Measurements from ENCODE around the gene CBLC.

The CBLC gene

GRCh38 chr19:44746946-44747738 is 30.5 kb upstream of the CBLC start:
- H3K4me3 ChIP-seq (ENCODE audit: low read depth, low read length): peak overlapping the region; percentile 35
- H3K27ac ChIP-seq (ENCODE audit: extremely low read depth, low read depth, low read length): no peak overlapping the region
- peaks cover 4% of the 10 kb centered on the region for H3K4me1 ChIP-seq (ENCODE audit: control insufficient read depth, insufficient read depth, low read length)
- ChIA-PET POLR2A (no interaction called here), CTCF (interaction anchor here (0.7 kb wide), 2 partner anchors 28 to 75 kb away, joined by 3 to 8 read pairs; no protein-coding TSS in a partner anchor)
- no peaks in the 10 kb centered on the region for H3K9me3 ChIP-seq (ENCODE audit: control insufficient read depth, insufficient read depth, low read depth, low read length)
- H3K36me3 ChIP-seq (ENCODE audit: control insufficient read depth in 2 of 2, insufficient read depth in 1 of 2, low read length in 2 of 2): peaks cover 6 to 7% of the 10 kb centered on the region in 2 experiments; a peak in 2 of 3 replicates
- TF ChIP-seq WT1 (tag by site-specific recombination; IDR thresholded peaks at IDR 0.05) (peak; percentile 74), KLF8 (tag by site-specific recombination; IDR thresholded peaks at IDR 0.05) (peak; percentile 57), SP7 (tag by site-specific recombination; IDR thresholded peaks at IDR 0.05) (peak; percentile 66; the same call in 1 of the 2 replicates), ZEB2 (tag by site-specific recombination; IDR thresholded peaks at IDR 0.05) (peak; percentile 35; the same call in 1 of the 2 replicates), PATZ1 (tag by site-specific recombination; IDR thresholded peaks at IDR 0.05) (peak; percentile 92), TSHZ1 (tag by site-specific recombination; IDR thresholded peaks at IDR 0.05; ENCODE audit: borderline replicate concordance) (no peak), KLF17 (tag by site-specific recombination; IDR thresholded peaks at IDR 0.05) (0 out of 2 replicates have a peak, but pooled peaks have one; percentile 25), ZNF76 (tag by site-specific recombination; IDR thresholded peaks at IDR 0.05; ENCODE audit: borderline replicate concordance, low read depth) (peak; percentile 53; the same call in 1 of the 2 replicates), ZNF664 (tag by site-specific recombination; IDR thresholded peaks at IDR 0.05) (no peak), ZNF10 (tag by site-specific recombination; IDR thresholded peaks at IDR 0.05) (no peak), KLF1 (tag by site-specific recombination; IDR thresholded peaks at IDR 0.05) (peak; percentile 83), ZNF391 (tag by site-specific recombination; IDR thresholded peaks at IDR 0.05; ENCODE audit: borderline replicate concordance, low read depth) (no peak), PRDM6 (tag by site-specific recombination; IDR thresholded peaks at IDR 0.05) (no peak), ZNF792 (tag by site-specific recombination; IDR thresholded peaks at IDR 0.05) (no peak), ZSCAN5A (tag by site-specific recombination; IDR thresholded peaks at IDR 0.05) (no peak), ZFP69B (tag by site-specific recombination; IDR thresholded peaks at IDR 0.05) (0 out of 2 replicates have a peak, but pooled peaks have one; percentile 31), SP2 (tag by site-specific recombination; IDR thresholded peaks at IDR 0.05) (peak; percentile 90), ZNF274 (IDR thresholded peaks at IDR 0.05; ENCODE audit: low read length) (no peak), ZNF274 (tag by site-specific recombination; IDR thresholded peaks at IDR 0.05; ENCODE audit: borderline replicate concordance) (0 out of 2 replicates have a peak, but pooled peaks have one; percentile 25), ZNF580 (tag by site-specific recombination; IDR thresholded peaks at IDR 0.05) (peak; percentile 16; the same call in 1 of the 2 replicates), YY1 (tag by site-specific recombination; IDR thresholded peaks at IDR 0.05) (no peak), GLIS2 (tag by site-specific recombination; IDR thresholded peaks at IDR 0.05) (peak; percentile 96), ZNF366 (tag by site-specific recombination; conservative IDR thresholded peaks at IDR 0.05) (peak; percentile 85; the same call in 1 of the 2 replicates), ZNF121 (tag by site-specific recombination; IDR thresholded peaks at IDR 0.05) (no peak), ZNF660 (tag by site-specific recombination; IDR thresholded peaks at IDR 0.05) (0 out of 2 replicates have a peak, but pooled peaks have one; percentile 47), SP3 (tag by site-specific recombination; IDR thresholded peaks at IDR 0.05) (peak; percentile 97), ZNF335 (tag by site-specific recombination; conservative IDR thresholded peaks at IDR 0.05) (peak; percentile 72), GLIS1 (tag by site-specific recombination; IDR thresholded peaks at IDR 0.05) (peak; percentile 77)
